Adrenal gland (tissue), 5 donors: ENCODE results near the gene UBL3.

Source experiments
- CTCF ChIP-seq, 6 experiments: fragments of 450-650 bp in 4 of 6; fragments of 200-600 bp in 2 of 6; sonication (generic) in 1 of 6; IDR thresholded peaks; 1 replicate in 5 of 6; 2 replicates in 1 of 6; pipeline versions ENCODE4 v1.5.1 to v1.8.0; 2016 to 2021; ENCODE audit warnings: antibody characterized with exemption in 6 of 6, mild to moderate bottlenecking in 2 of 6, moderate library complexity in 1 of 6
- POLR2A ChIP-seq, 2 donors: fragments of 450-650 bp; IDR thresholded peaks; one replicate each; pipeline ENCODE4 v1.6.1; 2017; ENCODE audit warnings: antibody characterized with exemption in 2 of 2, mild to moderate bottlenecking in 2 of 2, moderate library complexity in 1 of 2
- donor health status: DM: no; HTN: no; CAD: no.

- TF ChIP-seq CTCF (IDR thresholded peaks at IDR 0.05) (no peak), POLR2A (IDR thresholded peaks at IDR 0.05) (no peak)
Measured at GRCh38 chr13:29852472-29853054, 2.1 kb upstream of the UBL3 start.
